Tibial artery (tissue), 4 donors: ENCODE data around the gene SLC6A2.

Source experiments
- DNase-seq, 2 donors: peaks; one replicate each; pipeline ENCODE4 v3.0.0-alpha.2; 2019
- H3K27ac ChIP-seq, 2 donors: fragments of 200-600 bp; sonication (generic) in 1 of 2; 1 replicate in 1 of 2; 2 replicates in 1 of 2; pipeline ENCODE4 v1.5.1; 2018 to 2019; ENCODE audit warnings: mild to moderate bottlenecking in 1 of 2
- H3K27me3 ChIP-seq, 2 donors: fragments of 200-600 bp; sonication (generic) in 1 of 2; one replicate each; pipeline versions ENCODE4 v1.5.1 to v1.6.0; 2016 to 2019
- H3K36me3 ChIP-seq, 3 donors: fragments of 200-600 bp; sonication (generic) in 2 of 3; one replicate each; pipeline ENCODE4 v1.5.1; 2016 to 2019; ENCODE audit warnings: mild to moderate bottlenecking in 2 of 3
- H3K4me1 ChIP-seq, 4 donors: fragments of 200-600 bp; sonication (generic) in 2 of 4; 1 replicate in 3 of 4; 2 replicates in 1 of 4; pipeline ENCODE4 v1.5.1; 2016 to 2019
- H3K4me3 ChIP-seq, 2 donors: fragments of 200-600 bp; sonication (generic) in 1 of 2; 1 replicate in 1 of 2; 2 replicates in 1 of 2; pipeline ENCODE4 v1.5.1; 2018 to 2019; ENCODE audit warnings: mild to moderate bottlenecking in 2 of 2
- H3K9me3 ChIP-seq, 3 donors: fragments of 200-600 bp; sonication (generic) in 1 of 3; one replicate each; pipeline ENCODE4 v1.5.1; 2016 to 2019
- CTCF ChIP-seq, 2 experiments: fragments of 200-600 bp in 1 of 2; fragments of 450-650 bp in 1 of 2; IDR thresholded peaks; one replicate each; pipeline ENCODE4 v1.5.1; 2017 to 2019; ENCODE audit warnings: antibody characterized with exemption in 2 of 2, mild to moderate bottlenecking in 1 of 2, moderate library complexity in 1 of 2
- intact Hi-C: fragments of 100-400 bp; cut with DNase I; formaldehyde crosslinking; loops from one replicate; pipeline ENCODE4 v1.15.0; 2023; ENCODE audit warnings: low total_unique reads

SLC6A2 gene

GRCh38 chr16:55666012-55666411 is 10.2 kb downstream of the SLC6A2 start:
- Histone ChIP-seq H3K4me1 (no peaks in the 10 kb centered on the region), H3K36me3 (no peaks in the 10 kb centered on the region), H3K27ac (no peak overlapping the region), H3K4me3 (no peak overlapping the region), H3K27me3 (peaks cover 0 to 2% of the 10 kb centered on the region in 2 donors), H3K9me3 (no peaks in the 10 kb centered on the region)
- no peak for DNase-seq
- no peak for TF ChIP-seq CTCF (IDR thresholded peaks at IDR 0.05)
- intact Hi-C loops: no loop called here

- Histone ChIP-seq H3K27ac (no peak overlapping the region), H3K27me3 (peaks cover 0 to 2% of the 10 kb centered on the region in 2 donors), H3K4me1 (no peaks in the 10 kb centered on the region), H3K36me3 (no peaks in the 10 kb centered on the region), H3K9me3 (no peaks in the 10 kb centered on the region), H3K4me3 (no peak overlapping the region)
- intact Hi-C loops: no loop called here
- no peak for DNase-seq
- TF ChIP-seq CTCF (IDR thresholded peaks at IDR 0.05): no peak
Measured at GRCh38 chr16:55667753-55668152, 12.0 kb downstream of the SLC6A2 start.

- no peak for DNase-seq
- peaks cover 0 to 2% of the 10 kb centered on the region in 2 donors for H3K27me3 ChIP-seq
- intact Hi-C loops: no loop called here
- H3K36me3 ChIP-seq: no peaks in the 10 kb centered on the region
- no peaks in the 10 kb centered on the region for H3K9me3 ChIP-seq
- H3K4me1 ChIP-seq: no peaks in the 10 kb centered on the region
- no peak overlapping the region for H3K4me3 ChIP-seq
- no peak overlapping the region for H3K27ac ChIP-seq
- TF ChIP-seq CTCF (IDR thresholded peaks at IDR 0.05): no peak
Measured at GRCh38 chr16:55668340-55669281, 12.8 kb downstream of the SLC6A2 start.

DNA sequence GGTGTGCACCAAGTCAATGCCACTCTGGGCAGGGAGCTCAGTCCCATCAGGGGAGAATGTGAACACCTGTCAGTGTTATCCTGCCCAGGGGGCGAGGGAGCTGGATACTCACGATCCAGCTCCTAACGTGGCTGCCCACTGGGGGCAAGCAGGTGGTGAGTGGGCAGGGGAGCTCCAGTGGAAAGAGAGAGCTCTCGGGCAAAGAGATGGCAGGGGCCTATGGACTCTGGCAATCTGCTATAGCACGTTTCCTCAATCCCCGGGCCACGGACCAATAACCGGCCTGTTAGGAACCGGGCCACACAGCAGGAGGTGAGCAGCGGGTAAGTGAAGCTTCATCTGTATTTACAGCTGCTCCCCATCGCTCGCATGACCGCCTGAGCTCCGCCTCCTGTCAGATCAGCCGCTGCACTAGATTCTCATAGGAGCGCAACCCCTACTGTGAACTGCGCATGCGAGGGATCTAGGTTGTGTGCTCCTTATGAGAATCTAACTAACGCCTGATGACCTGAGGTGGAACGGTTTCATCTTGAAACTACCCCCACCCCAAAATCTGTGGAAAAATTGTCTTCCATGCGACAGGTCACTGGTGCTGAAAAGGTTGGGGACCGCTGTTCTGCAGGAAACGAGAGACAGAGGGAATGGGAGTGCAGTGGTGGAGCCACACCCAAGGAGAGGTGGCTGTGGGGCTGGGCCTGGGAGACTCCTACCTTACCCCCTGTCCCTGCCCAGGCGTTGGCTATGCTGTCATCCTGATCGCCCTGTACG is 15.6 kb downstream of the SLC6A2 start:
- intact Hi-C loops: no loop called here
- H3K27ac ChIP-seq: no peak overlapping the region
- no peak for TF ChIP-seq CTCF (IDR thresholded peaks at IDR 0.05)
- H3K4me3 ChIP-seq: no peak overlapping the region
- H3K27me3 ChIP-seq: peaks cover 0 to 2% of the 10 kb centered on the region in 2 donors
- no peaks in the 10 kb centered on the region for H3K9me3 ChIP-seq
- peak in 1 of 2 donors; percentile 37 for DNase-seq
- H3K36me3 ChIP-seq: no peaks in the 10 kb centered on the region
- no peaks in the 10 kb centered on the region for H3K4me1 ChIP-seq

DNA sequence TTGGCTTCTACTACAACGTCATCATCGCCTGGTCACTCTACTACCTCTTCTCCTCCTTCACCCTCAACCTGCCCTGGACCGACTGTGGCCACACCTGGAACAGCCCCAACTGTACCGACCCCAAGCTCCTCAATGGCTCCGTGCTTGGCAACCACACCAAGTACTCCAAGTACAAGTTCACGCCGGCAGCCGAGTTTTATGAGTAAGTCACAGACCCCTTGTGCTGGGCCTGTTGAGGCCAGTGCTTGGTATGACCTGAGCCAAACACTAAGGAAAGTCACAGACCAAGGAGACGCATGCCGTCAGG is 16.1 kb downstream of the SLC6A2 start:
- Histone ChIP-seq H3K4me1 (no peaks in the 10 kb centered on the region), H3K4me3 (no peak overlapping the region), H3K27ac (no peak overlapping the region), H3K36me3 (no peaks in the 10 kb centered on the region), H3K27me3 (no peaks in the 10 kb centered on the region), H3K9me3 (no peaks in the 10 kb centered on the region)
- peak in 1 of 2 donors; percentile 47 for DNase-seq
- intact Hi-C loops: no loop called here
- no peak for TF ChIP-seq CTCF (IDR thresholded peaks at IDR 0.05)
